ENCODE measurements around the gene GDI1. TPM values are rescaled to one million over a fixed set of nuclear protein-coding genes. Genes with fewer than 3 reads are reported as not detected.

The GDI1 gene
- polyA plus RNA-seq, 4 donors, result 120 to 154 (median 127) TPM

Other genes with a start within 250 kb of the GDI1 start
- not detected for gene OPN1MW2, start 217.4 kb upstream of the GDI1 start, polyA plus RNA-seq (ENCODE audit: insufficient read length in 4 of 4)
- not detected for gene OPN1MW3, start 179.6 kb upstream of the GDI1 start, polyA plus RNA-seq (ENCODE audit: insufficient read length in 4 of 4)
- gene TEX28, start 142.0 kb upstream of the GDI1 start, polyA plus RNA-seq (ENCODE audit: insufficient read length in 4 of 4), result not detected
- under 1 TPM; 0.22 to 0.33 (median 0.25) TPM for gene TKTL1, start 141.4 kb upstream of the GDI1 start, polyA plus RNA-seq (ENCODE audit: insufficient read length in 4 of 4)
- gene FLNA, start 62.5 kb upstream of the GDI1 start, polyA plus RNA-seq (ENCODE audit: insufficient read length in 4 of 4), result 100 to 1,000 TPM; 390 to 584 (median 487) TPM
- gene EMD, start 57.9 kb upstream of the GDI1 start, polyA plus RNA-seq (ENCODE audit: insufficient read length in 4 of 4), result 10 to 100 TPM; 59.5 to 75.9 (median 68.4) TPM
- 1,000 to 10,000 TPM; 2,891 to 3,494 (median 3,187) TPM for gene RPL10, start 38.8 kb upstream of the GDI1 start, polyA plus RNA-seq (ENCODE audit: insufficient read length in 4 of 4)
- gene DNASE1L1, start 27.9 kb upstream of the GDI1 start, polyA plus RNA-seq (ENCODE audit: insufficient read length in 4 of 4), result 10 to 100 TPM; 10.1 to 16.5 (median 12.0) TPM
- 10 to 100 TPM; 23.9 to 50.8 (median 33.3) TPM for gene TAFAZZIN, start 25.6 kb upstream of the GDI1 start, polyA plus RNA-seq (ENCODE audit: insufficient read length in 4 of 4)
- 100 to 1,000 TPM in 3 of 4 donors, 10 to 100 TPM in 1; 90.0 to 165 (median 151) TPM for gene ATP6AP1, start 8.5 kb upstream of the GDI1 start, polyA plus RNA-seq (ENCODE audit: insufficient read length in 4 of 4)
- gene FAM50A, start 7.0 kb downstream of the GDI1 start, polyA plus RNA-seq (ENCODE audit: insufficient read length in 4 of 4), result 10 to 100 TPM; 44.1 to 52.3 (median 46.7) TPM
- gene PLXNA3, start 21.1 kb downstream of the GDI1 start, polyA plus RNA-seq (ENCODE audit: insufficient read length in 4 of 4), result 10 to 100 TPM; 45.2 to 69.6 (median 53.6) TPM
- 10 to 100 TPM; 11.2 to 14.8 (median 12.2) TPM for gene LAGE3, start 42.1 kb downstream of the GDI1 start, polyA plus RNA-seq (ENCODE audit: insufficient read length in 4 of 4)
- gene UBL4A, start 49.5 kb downstream of the GDI1 start, polyA plus RNA-seq (ENCODE audit: insufficient read length in 4 of 4), result 10 to 100 TPM; 19.9 to 29.3 (median 27.1) TPM
- gene SLC10A3, start 53.5 kb downstream of the GDI1 start, polyA plus RNA-seq (ENCODE audit: insufficient read length in 4 of 4), result 10 to 100 TPM; 17.2 to 21.7 (median 21.0) TPM
- gene FAM3A, start 79.1 kb downstream of the GDI1 start, polyA plus RNA-seq (ENCODE audit: insufficient read length in 4 of 4), result 10 to 100 TPM; 25.6 to 43.5 (median 30.7) TPM
- 10 to 100 TPM; 38.0 to 47.5 (median 40.5) TPM for gene G6PD, start 109.7 kb downstream of the GDI1 start, polyA plus RNA-seq (ENCODE audit: insufficient read length in 4 of 4)
- gene IKBKG, start 110.5 kb downstream of the GDI1 start, polyA plus RNA-seq (ENCODE audit: insufficient read length in 4 of 4), result 10 to 100 TPM; 12.3 to 19.1 (median 14.4) TPM
- not detected for gene CTAG1A, start 148.0 kb downstream of the GDI1 start, polyA plus RNA-seq (ENCODE audit: insufficient read length in 4 of 4)
- not detected for gene CTAG1B, start 182.1 kb downstream of the GDI1 start, polyA plus RNA-seq (ENCODE audit: insufficient read length in 4 of 4)
- gene CTAG2, start 216.4 kb downstream of the GDI1 start, polyA plus RNA-seq (ENCODE audit: insufficient read length in 4 of 4), result not detected